Psoas muscle (tissue), 8 donors: ENCODE results near the gene C10orf143. TPM values are rescaled to one million over a fixed set of nuclear protein-coding genes. Genes with fewer than 3 reads are reported as not detected.

Source experiments
- ATAC-seq, 4 donors: fragments of 200-7000 bp; cut with Tn5 transposase; one replicate each; pipeline ENCODE4 v1.9.1; 2020; ENCODE audit warnings: moderate library complexity in 3 of 4, mild to moderate bottlenecking in 2 of 4
- DNase-seq, 2 donors: peaks; one replicate each; pipeline ENCODE4 v3.0.0-alpha.2; 2020
- H3K27ac ChIP-seq: fragments of 200-600 bp; one replicate; pipeline ENCODE4 v1.8.0; 2022
- H3K27me3 ChIP-seq, 3 donors: fragments of 200-600 bp in 1 of 3; one replicate each; pipeline versions ENCODE4 v1.6.1 to v1.8.0; 2013 to 2022; ENCODE audit warnings: low read length in 2 of 3, mild to moderate bottlenecking in 2 of 3, moderate library complexity in 1 of 3; ENCODE audit not compliant: insufficient read depth in 3 of 3
- H3K36me3 ChIP-seq, 2 donors: fragments of 200-600 bp in 1 of 2; one replicate each; pipeline versions ENCODE4 v1.6.1 to v1.8.0; 2013 to 2022; ENCODE audit warnings: low read depth in 1 of 2, mild to moderate bottlenecking in 1 of 2, moderate library complexity in 1 of 2; ENCODE audit not compliant: insufficient read depth in 1 of 2
- H3K4me1 ChIP-seq: fragments of 200-600 bp; one replicate; pipeline ENCODE4 v1.8.0; 2022
- H3K4me3 ChIP-seq: fragments of 200-600 bp; one replicate; pipeline ENCODE4 v1.8.0; 2022; ENCODE audit warnings: mild to moderate bottlenecking
- H3K9me3 ChIP-seq: fragments of 200-600 bp; one replicate; pipeline ENCODE4 v1.8.0; 2022
- CTCF ChIP-seq: fragments of 200-600 bp; IDR thresholded peaks from one replicate; pipeline ENCODE4 v1.8.0; 2022; ENCODE audit warnings: antibody characterized with exemption
- WGBS, 3 donors: extraction: QIAGEN DNeasy Blood & Tissue Kit; methylation state at CpG; one replicate each; pipeline versions ENCODE4 v1.1.6 to v1.1.7; 2013; 5-methylcytosine and 5-hydroxymethylcytosine counted together
- intact Hi-C, 2 donors: fragments of 100-400 bp; cut with DNase I; formaldehyde crosslinking; loops; one replicate each; pipeline versions ENCODE4 v1.11.0 to v1.14.2; 2022
- polyA plus RNA-seq, 3 donors: library from polyadenylated mRNA; stranded (reverse); fragments of 200-250 nt; gene quantifications; one replicate each; pipeline ENCODE4 v1.2.3, GENCODE V29; 2013
- total RNA-seq, 4 donors: library from RNA; stranded (reverse); fragmentation: NEBNext Ultra II Directional in 2 of 4; extraction: Animal tissue kit (Norgen Biotek cat#: 25700) in 2 of 4; gene quantifications; one replicate each; pipeline versions ENCODE4 v1.2.1 to v1.2.4, GENCODE V29; 2021 to 2023
- donor health status: healthy with polysubstance abuse.
- donor health status: DM: no; HTN: no; CAD: no; lungs with moderate emphysema.
- donor health status: Bipolar disorder and iron deficiency.
- donor health status: healthy.
- donor health status: DM: yes; HTN: yes; CAD: no.
- donor health status: DM: no; HTN: no; CAD: no.
- donor health status: DM: no; HTN: no; CAD: no.
- donor health status: DM: yes; HTN: yes; CAD: no.

The C10orf143 gene
- total and polyA plus RNA-seq, 7 donors = 3.3 to 5.1 (median 4.7) TPM

- no peak overlapping the region for H3K4me3 ChIP-seq
- H3K27ac ChIP-seq = no peak overlapping the region
- no peaks in the 10 kb centered on the region for H3K27me3 ChIP-seq
- no peaks in the 10 kb centered on the region for H3K9me3 ChIP-seq
- WGBS, 3 donors = 94 to 95% (median 95%) methylated on average over 3 of the region's 3 CpGs
- no peak for ATAC-seq
- no peak for DNase-seq
- peaks cover 24% of the 10 kb centered on the region for H3K4me1 ChIP-seq
- intact Hi-C loops = no loop called here
- H3K36me3 ChIP-seq = no peaks in the 10 kb centered on the region
- TF ChIP-seq CTCF = no peak
Measured at GRCh38 chr10:130112821-130113220, 2.2 kb upstream of the C10orf143 start.

DNA sequence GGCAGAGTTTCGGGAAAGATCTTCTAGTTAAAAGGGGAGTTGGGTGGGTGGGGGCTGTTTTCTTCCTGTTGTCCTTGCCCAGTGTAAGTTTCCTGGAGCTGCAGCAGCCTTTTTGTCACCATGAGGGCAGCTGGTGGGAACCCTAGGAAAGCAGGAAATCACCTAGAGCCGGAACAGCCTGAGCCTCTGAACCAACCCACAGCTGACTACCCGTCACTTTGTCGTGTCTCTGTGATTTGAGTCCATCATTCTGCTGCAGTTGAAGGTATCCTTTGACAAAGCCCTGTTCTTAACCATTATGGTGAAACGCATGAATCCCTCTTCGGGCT is 1.2 kb upstream of the C10orf143 start:
- Histone ChIP-seq H3K27ac (peak overlapping the region; percentile 91), H3K4me3 (peak overlapping the region; percentile 74), H3K27me3 (no peaks in the 10 kb centered on the region), H3K36me3 (no peaks in the 10 kb centered on the region), H3K9me3 (no peaks in the 10 kb centered on the region), H3K4me1 (peaks cover 24% of the 10 kb centered on the region)
- DNase-seq (no peak), ATAC-seq (no peak)
- no peak for TF ChIP-seq CTCF
- intact Hi-C loops = loop anchor here in 1 of 2 donors (2.0 kb wide), 1 partner anchor 23 kb away; no protein-coding TSS in a partner anchor
- 79 to 80% (median 80%) methylated on average over 6 of the region's 6 CpGs for WGBS, 3 donors

GRCh38 chr10:130111113-130111851 is 652 bp upstream of the C10orf143 start:
- H3K4me1 ChIP-seq = peaks cover 24% of the 10 kb centered on the region
- H3K9me3 ChIP-seq = no peaks in the 10 kb centered on the region
- ATAC-seq = peak; percentile 89 to 91 (median 90)
- peak overlapping the region; percentile 91 for H3K27ac ChIP-seq
- intact Hi-C loops = loop anchor here in 1 of 2 donors (2.0 kb wide), 1 partner anchor 24 kb away; no protein-coding TSS in a partner anchor
- H3K36me3 ChIP-seq = no peaks in the 10 kb centered on the region
- peak overlapping the region; percentile 74 for H3K4me3 ChIP-seq
- DNase-seq = peak; percentile 96 to 97
- WGBS, 3 donors = 1% methylated on average over 44 to 49 of the region's 49 CpGs
- H3K27me3 ChIP-seq = no peaks in the 10 kb centered on the region
- TF ChIP-seq CTCF = no peak

- Histone ChIP-seq H3K4me3 (peak overlapping the region; percentile 74), H3K4me1 (peaks cover 24% of the 10 kb centered on the region), H3K9me3 (no peaks in the 10 kb centered on the region), H3K27me3 (no peaks in the 10 kb centered on the region), H3K27ac (peak overlapping the region; percentile 91), H3K36me3 (peaks cover 0 to 6% of the 10 kb centered on the region in 2 donors)
- ATAC-seq = peak; percentile 24 to 56 (median 41)
- WGBS, 3 donors = 0 to 1% (median 1%) methylated on average over 9 of the region's 9 CpGs
- DNase-seq = peak; percentile 45 to 68
- intact Hi-C loops = loop anchor here (1.0 to 5.0 kb wide), 3 partner anchors 25 to 138 kb away; no protein-coding TSS in a partner anchor
- peak; percentile 85 for TF ChIP-seq CTCF
Measured at GRCh38 chr10:130109796-130110245, 809 bp downstream of the C10orf143 start.
